WI38 (cell line): ENCODE measurements around the gene RNASET2.
"Not testable (repeated sequence)": the region's sequence is repeated elsewhere in the genome, so short reads cannot be mapped to it uniquely, and the experiment has no call there.

ENCODE experiments used
- H3K4me3 ChIP-seq: 2 replicates; pipeline ENCODE4 v1.5.1; 2011; ENCODE audit warnings: low read depth, mild to moderate bottlenecking, control low read depth, low read length
- TF ChIP-seq, protein P1 (sequence below): IDR thresholded peaks from 2 replicates; pipeline ENCODE4 v1.5.1; 2012; ENCODE audit warnings: low read depth, mild to moderate bottlenecking, control low read depth, low read length

The RNASET2 gene

DNA sequence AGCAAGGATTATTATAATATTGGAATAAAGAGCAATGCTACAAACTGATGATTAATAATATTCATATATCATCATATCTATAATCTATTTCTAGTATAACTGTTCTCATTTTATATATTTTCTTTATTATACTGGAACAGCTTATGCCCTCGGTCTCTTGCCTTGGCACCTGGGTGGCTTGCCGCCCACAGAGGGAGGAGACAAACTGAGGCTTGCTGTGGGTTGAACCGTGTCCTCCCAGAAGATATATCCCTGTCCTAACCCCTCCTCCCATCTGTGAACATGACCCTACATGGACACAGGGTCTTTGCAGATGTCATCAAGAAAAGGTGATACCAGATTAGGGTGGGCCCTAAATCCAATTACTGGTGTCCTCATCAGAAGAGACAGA lies 4.7 kb downstream of the RNASET2 start:
- TF ChIP-seq, protein P1, sequence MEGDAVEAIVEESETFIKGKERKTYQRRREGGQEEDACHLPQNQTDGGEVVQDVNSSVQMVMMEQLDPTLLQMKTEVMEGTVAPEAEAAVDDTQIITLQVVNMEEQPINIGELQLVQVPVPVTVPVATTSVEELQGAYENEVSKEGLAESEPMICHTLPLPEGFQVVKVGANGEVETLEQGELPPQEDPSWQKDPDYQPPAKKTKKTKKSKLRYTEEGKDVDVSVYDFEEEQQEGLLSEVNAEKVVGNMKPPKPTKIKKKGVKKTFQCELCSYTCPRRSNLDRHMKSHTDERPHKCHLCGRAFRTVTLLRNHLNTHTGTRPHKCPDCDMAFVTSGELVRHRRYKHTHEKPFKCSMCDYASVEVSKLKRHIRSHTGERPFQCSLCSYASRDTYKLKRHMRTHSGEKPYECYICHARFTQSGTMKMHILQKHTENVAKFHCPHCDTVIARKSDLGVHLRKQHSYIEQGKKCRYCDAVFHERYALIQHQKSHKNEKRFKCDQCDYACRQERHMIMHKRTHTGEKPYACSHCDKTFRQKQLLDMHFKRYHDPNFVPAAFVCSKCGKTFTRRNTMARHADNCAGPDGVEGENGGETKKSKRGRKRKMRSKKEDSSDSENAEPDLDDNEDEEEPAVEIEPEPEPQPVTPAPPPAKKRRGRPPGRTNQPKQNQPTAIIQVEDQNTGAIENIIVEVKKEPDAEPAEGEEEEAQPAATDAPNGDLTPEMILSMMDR: no peak

DNA sequence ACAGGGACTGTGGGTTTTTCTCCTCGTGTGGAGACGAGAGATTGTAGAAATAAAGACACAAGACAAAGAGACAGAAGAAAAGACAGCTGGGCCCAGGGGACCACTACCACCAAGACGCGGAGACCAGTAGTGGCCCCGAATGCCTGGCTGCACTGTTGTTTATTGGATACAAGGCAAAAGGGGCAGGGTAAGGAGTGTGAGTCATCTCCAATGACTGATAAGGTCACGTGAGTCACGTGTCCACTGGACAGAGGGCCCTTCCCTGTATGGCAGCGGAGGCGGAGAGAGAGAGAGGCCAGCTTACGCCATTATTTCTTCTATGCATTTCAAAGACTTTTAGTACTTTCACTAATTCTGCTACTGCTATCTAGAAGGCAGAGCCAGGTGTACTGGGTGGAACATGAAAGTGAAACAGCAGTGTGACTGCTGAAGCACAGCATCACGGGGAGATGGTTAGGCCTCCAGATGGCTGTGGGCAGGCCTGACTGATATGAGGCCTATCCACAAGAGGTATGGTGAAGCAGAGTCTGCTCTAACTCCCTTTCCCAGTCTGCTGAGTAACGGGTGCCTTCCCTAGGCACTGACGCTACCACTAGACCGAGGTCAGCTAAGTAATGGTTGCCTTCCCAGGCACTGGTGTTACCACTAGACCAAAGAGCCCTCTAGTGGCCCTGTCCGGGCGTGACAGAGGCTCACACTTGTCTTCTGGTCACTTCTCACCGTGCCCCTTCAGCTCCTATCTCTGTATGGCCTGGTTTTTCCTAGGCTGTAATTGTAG lies 5.3 kb downstream of the RNASET2 start:
- TF ChIP-seq, protein P1: peak; percentile 49; the same call in 1 of the 2 replicates
- H3K4me3 ChIP-seq: not testable (repeated sequence)

More for the DNA sequence above, 4.7 kb downstream of the RNASET2 start:
- H3K4me3 ChIP-seq: no peak overlapping the region

GRCh38 chr6:166950443-166950821 lies 5.9 kb downstream of the RNASET2 start:
- no peak overlapping the region for H3K4me3 ChIP-seq
- TF ChIP-seq, protein P1: no peak

- no peak overlapping the region for H3K4me3 ChIP-seq
- TF ChIP-seq, protein P1: no peak
Measured at GRCh38 chr6:166949528-166950442, 6.6 kb downstream of the RNASET2 start.

DNA sequence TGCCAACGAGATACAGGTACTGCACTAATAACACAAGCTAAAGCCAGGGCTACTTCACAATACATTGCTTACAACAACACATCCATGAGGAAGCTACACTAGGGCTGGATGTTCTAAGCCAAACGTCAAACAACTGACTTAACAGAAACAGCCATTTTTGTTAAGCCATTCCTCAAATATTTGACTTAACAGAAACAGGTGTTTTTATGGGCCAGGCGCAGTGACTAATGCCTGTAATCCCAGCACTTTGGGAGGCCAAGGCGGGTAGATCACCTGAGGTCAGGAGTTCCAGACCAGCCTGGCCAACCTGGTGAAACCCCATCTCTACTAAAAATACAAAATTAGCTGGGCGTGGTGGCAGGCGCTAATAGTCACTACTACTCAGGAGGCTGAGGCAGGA lies 7.6 kb downstream of the RNASET2 start:
- not testable (repeated sequence) for H3K4me3 ChIP-seq

GRCh38 chr6:166947251-166947650 lies 9.1 kb downstream of the RNASET2 start:
- no peak overlapping the region for H3K4me3 ChIP-seq
- TF ChIP-seq, protein P1: no peak

- TF ChIP-seq, protein P1: no peak
- no peak overlapping the region for H3K4me3 ChIP-seq
Measured at GRCh38 chr6:166946125-166946524, 10.2 kb downstream of the RNASET2 start.
